SU-DHL-6 (cell line): ENCODE measurements around the gene RELL2.

ENCODE experiments used
- H2AFZ ChIP-seq: fragments of 200-600 bp; sonication (generic); 2 replicates; pipeline ENCODE4 v1.6.1; 2014; ENCODE audit warnings: low read depth, mild to moderate bottlenecking, moderate library complexity, mixed read lengths, antibody characterized with exemption, low read length; ENCODE audit not compliant: severe bottlenecking
- H3F3A ChIP-seq: fragments of 200-600 bp; shearing (Covaris generic); 2 replicates; pipeline ENCODE4 v1.6.0; 2016; ENCODE audit warnings: antibody characterized with exemption, mild to moderate bottlenecking; ENCODE audit not compliant: insufficient read depth
- H3K27ac ChIP-seq: fragments of 200-600 bp; sonication (generic); 2 replicates; pipeline ENCODE4 v1.5.1; 2016; ENCODE audit warnings: low read depth, mild to moderate bottlenecking, low read length, moderate library complexity, mixed read lengths
- H3K27me3 ChIP-seq: fragments of 200-600 bp; sonication (generic), shearing (Covaris generic); 2 replicates; pipeline ENCODE4 v1.6.0; 2014; ENCODE audit warnings: mild to moderate bottlenecking, low read length
- H3K36me3 ChIP-seq: fragments of 200-600 bp; sonication (generic); 2 replicates; pipeline ENCODE4 v1.6.1; 2014; ENCODE audit warnings: mild to moderate bottlenecking, low read length, mixed read lengths
- H3K4me2 ChIP-seq: fragments of 300-600, 200-600 bp; shearing (Covaris generic), sonication (generic); 2 replicates; pipeline ENCODE4 v1.6.0; 2014; ENCODE audit warnings: low read length, low read depth, mild to moderate bottlenecking; ENCODE audit not compliant: poor library complexity, severe bottlenecking
- H3K4me3 ChIP-seq: fragments of 200-600 bp; sonication (generic); 2 replicates; pipeline ENCODE4 v1.5.1; 2014; ENCODE audit warnings: antibody characterized with exemption, low read length, mild to moderate bottlenecking, mixed read lengths; ENCODE audit not compliant: insufficient read depth, poor library complexity, severe bottlenecking
- H3K79me2 ChIP-seq: fragments of 200-600 bp; sonication (generic); 2 replicates; pipeline ENCODE4 v1.6.1; 2014; ENCODE audit warnings: mild to moderate bottlenecking, low read length, moderate library complexity; ENCODE audit not compliant: insufficient read depth
- H3K9ac ChIP-seq: fragments of 200-600 bp; sonication (generic); 2 replicates; pipeline ENCODE4 v1.7.0; 2014; ENCODE audit warnings: mild to moderate bottlenecking, low read length
- H3K9me2 ChIP-seq: fragments of 200-600 bp; sonication (generic); replicated peaks from 2 replicates; pipeline ENCODE4 v1.6.1; 2014; ENCODE audit warnings: low read length; ENCODE audit not compliant: insufficient read depth
- H3K9me3 ChIP-seq: fragments of 200-600 bp; sonication (generic); 2 replicates; pipeline ENCODE4 v1.6.1; 2014; ENCODE audit warnings: low read length, mixed read lengths; ENCODE audit not compliant: insufficient read depth
- H4K20me1 ChIP-seq: fragments of 200-600 bp; sonication (generic); 2 replicates; pipeline ENCODE4 v1.6.1; 2014; ENCODE audit warnings: low read depth, mild to moderate bottlenecking, antibody characterized with exemption, low read length, moderate library complexity, mixed read lengths
- EZH2phosphoT487 ChIP-seq: fragments of 200-600 bp; sonication (generic), shearing (Covaris generic); conservative IDR thresholded peaks from 2 replicates; pipeline ENCODE4 v1.6.1; 2018; ENCODE audit warnings: mild to moderate bottlenecking, antibody characterized with exemption, low read length, moderate library complexity, mixed read lengths
- TF ChIP-seq, protein P1 (sequence below): fragments of 200-600 bp; sonication (generic); IDR thresholded peaks from one replicate; pipeline ENCODE4 v1.5.1; 2017; ENCODE audit warnings: antibody characterized with exemption, mild to moderate bottlenecking, low read length, moderate library complexity; ENCODE audit not compliant: insufficient read depth, poor library complexity, severe bottlenecking

The RELL2 gene

DNA sequence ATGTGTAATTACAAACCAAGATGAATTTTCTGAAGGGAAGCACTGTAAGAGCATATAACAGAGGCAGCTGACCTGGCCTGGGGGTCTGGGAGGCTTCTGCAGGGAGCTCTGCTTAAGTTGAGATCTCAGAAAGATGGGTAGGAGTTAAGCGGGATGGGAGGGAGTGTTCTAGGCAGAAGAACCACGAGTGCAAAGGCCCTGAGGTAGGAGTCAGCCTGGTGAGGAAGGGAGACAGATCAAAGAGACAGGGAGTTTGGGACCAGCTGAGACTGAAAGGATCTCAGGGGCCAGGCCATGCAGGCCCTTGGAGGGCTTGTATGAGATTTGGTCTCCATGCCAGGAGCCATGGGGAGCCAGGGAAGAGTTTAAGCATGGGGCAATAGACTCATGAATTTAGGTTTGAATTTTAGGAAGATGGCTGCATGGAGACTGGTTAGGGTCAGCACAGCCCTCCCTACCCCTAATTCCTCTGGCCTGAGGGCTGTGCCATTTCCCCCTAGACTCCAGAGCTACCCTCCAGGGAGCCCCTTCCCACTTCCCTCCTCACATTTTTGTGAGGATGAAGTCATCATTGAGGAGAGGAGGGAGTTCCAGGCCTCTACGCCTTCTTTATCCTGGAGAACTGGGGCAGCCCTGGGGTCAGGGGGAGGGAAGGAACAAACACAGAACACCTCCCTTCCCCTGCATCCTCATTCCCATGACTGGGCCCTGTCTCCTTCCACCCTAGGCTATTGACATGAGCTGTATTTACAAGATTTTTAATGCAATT lies 50.0 kb downstream of the RELL2 start:
- Histone ChIP-seq H3K4me2 (no peak overlapping the region), H3K27ac (no peak overlapping the region), H4K20me1 (no peaks in the 10 kb centered on the region), H3K9me2 (no peaks in the 10 kb centered on the region), H3K9me3 (no peaks in the 10 kb centered on the region), H3K27me3 (no peaks in the 10 kb centered on the region), H3K79me2 (no peaks in the 10 kb centered on the region), H3K4me3 (no peak overlapping the region), H3K9ac (no peak overlapping the region), H3F3A (no peaks in the 10 kb centered on the region), H2AFZ (no peak overlapping the region), H3K36me3 (no peaks in the 10 kb centered on the region)
- TF ChIP-seq, protein P1, sequence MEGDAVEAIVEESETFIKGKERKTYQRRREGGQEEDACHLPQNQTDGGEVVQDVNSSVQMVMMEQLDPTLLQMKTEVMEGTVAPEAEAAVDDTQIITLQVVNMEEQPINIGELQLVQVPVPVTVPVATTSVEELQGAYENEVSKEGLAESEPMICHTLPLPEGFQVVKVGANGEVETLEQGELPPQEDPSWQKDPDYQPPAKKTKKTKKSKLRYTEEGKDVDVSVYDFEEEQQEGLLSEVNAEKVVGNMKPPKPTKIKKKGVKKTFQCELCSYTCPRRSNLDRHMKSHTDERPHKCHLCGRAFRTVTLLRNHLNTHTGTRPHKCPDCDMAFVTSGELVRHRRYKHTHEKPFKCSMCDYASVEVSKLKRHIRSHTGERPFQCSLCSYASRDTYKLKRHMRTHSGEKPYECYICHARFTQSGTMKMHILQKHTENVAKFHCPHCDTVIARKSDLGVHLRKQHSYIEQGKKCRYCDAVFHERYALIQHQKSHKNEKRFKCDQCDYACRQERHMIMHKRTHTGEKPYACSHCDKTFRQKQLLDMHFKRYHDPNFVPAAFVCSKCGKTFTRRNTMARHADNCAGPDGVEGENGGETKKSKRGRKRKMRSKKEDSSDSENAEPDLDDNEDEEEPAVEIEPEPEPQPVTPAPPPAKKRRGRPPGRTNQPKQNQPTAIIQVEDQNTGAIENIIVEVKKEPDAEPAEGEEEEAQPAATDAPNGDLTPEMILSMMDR, result no peak
- TF ChIP-seq EZH2phosphoT487, result no peak
